ENCODE measurements around the gene PNCK.
A peak's percentile ranks its signal among the peaks of the same experiment; 100 is the strongest.

The PNCK gene

GRCh38 chrX:153651540-153652079 lies 22.0 kb downstream of the PNCK start:
- no peak for DNase-seq (ENCODE audit: low spot score)
- TF ChIP-seq, protein P1, sequence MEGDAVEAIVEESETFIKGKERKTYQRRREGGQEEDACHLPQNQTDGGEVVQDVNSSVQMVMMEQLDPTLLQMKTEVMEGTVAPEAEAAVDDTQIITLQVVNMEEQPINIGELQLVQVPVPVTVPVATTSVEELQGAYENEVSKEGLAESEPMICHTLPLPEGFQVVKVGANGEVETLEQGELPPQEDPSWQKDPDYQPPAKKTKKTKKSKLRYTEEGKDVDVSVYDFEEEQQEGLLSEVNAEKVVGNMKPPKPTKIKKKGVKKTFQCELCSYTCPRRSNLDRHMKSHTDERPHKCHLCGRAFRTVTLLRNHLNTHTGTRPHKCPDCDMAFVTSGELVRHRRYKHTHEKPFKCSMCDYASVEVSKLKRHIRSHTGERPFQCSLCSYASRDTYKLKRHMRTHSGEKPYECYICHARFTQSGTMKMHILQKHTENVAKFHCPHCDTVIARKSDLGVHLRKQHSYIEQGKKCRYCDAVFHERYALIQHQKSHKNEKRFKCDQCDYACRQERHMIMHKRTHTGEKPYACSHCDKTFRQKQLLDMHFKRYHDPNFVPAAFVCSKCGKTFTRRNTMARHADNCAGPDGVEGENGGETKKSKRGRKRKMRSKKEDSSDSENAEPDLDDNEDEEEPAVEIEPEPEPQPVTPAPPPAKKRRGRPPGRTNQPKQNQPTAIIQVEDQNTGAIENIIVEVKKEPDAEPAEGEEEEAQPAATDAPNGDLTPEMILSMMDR (IDR thresholded peaks at IDR 0.05; ENCODE audit: borderline replicate concordance, control extremely low read depth, extremely low read depth, insufficient read depth, missing control alignments) = no peak
- in situ Hi-C loops (cut with MboI; ENCODE audit: low sequenced_read_pairs, unreplicated experiment) = loop anchor here (25.0 kb wide), 1 partner anchor 689 kb away; no protein-coding TSS in a partner anchor

- TF ChIP-seq, protein P1 (IDR thresholded peaks at IDR 0.05; ENCODE audit: borderline replicate concordance, control extremely low read depth, extremely low read depth, insufficient read depth, missing control alignments) = no peak
- in situ Hi-C loops (cut with MboI; ENCODE audit: low sequenced_read_pairs, unreplicated experiment) = loop anchor here (25.0 kb wide), 1 partner anchor 689 kb away; no protein-coding TSS in a partner anchor
- no peak for DNase-seq (ENCODE audit: low spot score)
Measured at GRCh38 chrX:153650959-153651358, 22.7 kb downstream of the PNCK start.

GRCh38 chrX:153649915-153650782 lies 23.5 kb downstream of the PNCK start:
- in situ Hi-C loops (cut with MboI; ENCODE audit: low sequenced_read_pairs, unreplicated experiment) = loop anchor here (25.0 kb wide), 1 partner anchor 688 kb away; no protein-coding TSS in a partner anchor
- TF ChIP-seq, protein P1 (IDR thresholded peaks at IDR 0.05; ENCODE audit: borderline replicate concordance, control extremely low read depth, extremely low read depth, insufficient read depth, missing control alignments) = no peak
- no peak for DNase-seq (ENCODE audit: low spot score)

GRCh38 chrX:153649178-153649914 lies 24.3 kb downstream of the PNCK start:
- TF ChIP-seq, protein P1 (IDR thresholded peaks at IDR 0.05; ENCODE audit: borderline replicate concordance, control extremely low read depth, extremely low read depth, insufficient read depth, missing control alignments) = peak; percentile 66
- in situ Hi-C loops (cut with MboI; ENCODE audit: low sequenced_read_pairs, unreplicated experiment) = no loop called here
- DNase-seq (ENCODE audit: low spot score) = peak; percentile 87

- in situ Hi-C loops (cut with MboI; ENCODE audit: low sequenced_read_pairs, unreplicated experiment) = no loop called here
- TF ChIP-seq, protein P1 (IDR thresholded peaks at IDR 0.05; ENCODE audit: borderline replicate concordance, control extremely low read depth, extremely low read depth, insufficient read depth, missing control alignments) = no peak
Measured at GRCh38 chrX:153648358-153649177, 25.0 kb downstream of the PNCK start.

More at GRCh38 chrX:153648358-153649177, 25.0 kb downstream of the PNCK start:
- DNase-seq (ENCODE audit: low spot score) = no peak

Measured in GM13976 (cell line).